PC-3 (cell line): ENCODE measurements around the gene ARID3C.

ENCODE experiments used
- EZH2 ChIP-seq: fragments of 300-600 bp; sonication (generic); IDR thresholded peaks from one replicate; pipeline ENCODE4 v1.6.1; 2017; ENCODE audit warnings: antibody characterized with exemption, mild to moderate bottlenecking, low read length; ENCODE audit not compliant: unreplicated experiment
- TF ChIP-seq, protein P1 (sequence below): fragments of 300-600 bp; sonication (generic); conservative IDR thresholded peaks from 2 replicates; pipeline ENCODE4 v1.5.1; 2017; ENCODE audit warnings: antibody characterized with exemption, low read depth, mild to moderate bottlenecking, low read length

DNA sequence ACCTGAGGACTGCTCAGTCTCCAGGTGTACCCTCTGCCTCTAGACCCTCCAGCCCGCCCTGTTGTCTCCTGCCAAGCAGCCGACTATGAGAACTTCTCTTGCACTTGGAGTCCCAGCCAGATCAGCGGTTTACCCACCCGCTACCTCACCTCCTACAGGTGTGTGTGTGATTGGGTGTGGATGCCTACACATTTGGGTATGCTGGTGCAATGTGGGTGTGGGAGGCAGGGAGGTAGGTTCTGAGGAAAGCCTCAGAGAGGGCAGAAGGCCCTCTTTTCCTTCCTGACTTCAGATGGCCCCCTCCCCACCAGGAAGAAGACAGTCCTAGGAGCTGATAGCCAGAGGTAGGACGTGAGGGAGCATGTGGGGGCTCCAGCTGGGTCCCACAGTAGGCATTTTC, 28.1 kb upstream of the ARID3C start:
- TF ChIP-seq, protein P1, sequence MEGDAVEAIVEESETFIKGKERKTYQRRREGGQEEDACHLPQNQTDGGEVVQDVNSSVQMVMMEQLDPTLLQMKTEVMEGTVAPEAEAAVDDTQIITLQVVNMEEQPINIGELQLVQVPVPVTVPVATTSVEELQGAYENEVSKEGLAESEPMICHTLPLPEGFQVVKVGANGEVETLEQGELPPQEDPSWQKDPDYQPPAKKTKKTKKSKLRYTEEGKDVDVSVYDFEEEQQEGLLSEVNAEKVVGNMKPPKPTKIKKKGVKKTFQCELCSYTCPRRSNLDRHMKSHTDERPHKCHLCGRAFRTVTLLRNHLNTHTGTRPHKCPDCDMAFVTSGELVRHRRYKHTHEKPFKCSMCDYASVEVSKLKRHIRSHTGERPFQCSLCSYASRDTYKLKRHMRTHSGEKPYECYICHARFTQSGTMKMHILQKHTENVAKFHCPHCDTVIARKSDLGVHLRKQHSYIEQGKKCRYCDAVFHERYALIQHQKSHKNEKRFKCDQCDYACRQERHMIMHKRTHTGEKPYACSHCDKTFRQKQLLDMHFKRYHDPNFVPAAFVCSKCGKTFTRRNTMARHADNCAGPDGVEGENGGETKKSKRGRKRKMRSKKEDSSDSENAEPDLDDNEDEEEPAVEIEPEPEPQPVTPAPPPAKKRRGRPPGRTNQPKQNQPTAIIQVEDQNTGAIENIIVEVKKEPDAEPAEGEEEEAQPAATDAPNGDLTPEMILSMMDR = no peak
- no peak for TF ChIP-seq EZH2
